ENCODE data around the gene DNAJB8. TPM values are rescaled to one million over a fixed set of nuclear protein-coding genes. Genes with fewer than 3 reads are reported as not detected.

DNAJB8 gene
- total RNA-seq, 1 experiment from 2014 or later = not detected

DNA sequence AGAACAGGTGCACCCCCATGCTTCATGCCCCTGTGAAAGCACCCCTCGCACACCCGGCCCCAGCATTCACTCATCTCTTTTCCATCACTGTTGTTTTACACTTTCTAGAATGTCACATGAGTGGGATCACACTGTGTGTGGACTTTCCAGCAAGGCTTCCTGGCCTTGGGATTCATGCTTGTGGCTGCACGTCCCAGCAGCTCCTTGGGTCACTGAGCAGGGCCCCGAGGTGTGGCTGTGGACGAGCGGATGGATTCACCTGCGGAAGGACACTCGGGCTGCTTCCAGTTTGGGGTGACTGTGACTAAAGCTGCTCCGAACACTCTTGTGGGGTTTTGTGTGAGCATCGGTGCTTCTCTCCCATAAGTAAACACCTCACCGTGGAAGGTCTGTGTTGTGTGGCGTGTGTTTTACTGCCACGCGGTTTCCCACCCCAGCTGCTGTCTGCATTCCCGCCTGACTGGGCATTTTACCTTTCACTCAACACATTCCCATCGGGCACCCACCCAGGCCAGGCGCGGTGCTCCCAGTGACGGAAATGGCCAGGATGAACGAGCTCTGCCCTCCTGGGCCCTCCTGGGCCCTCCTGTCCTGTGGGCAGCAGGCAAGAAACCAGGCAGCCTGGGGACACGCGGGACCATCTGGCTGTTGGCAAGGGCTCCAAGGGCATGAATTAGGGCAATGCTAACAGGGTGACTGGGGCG lies 41.4 kb downstream of the DNAJB8 start:
- peaks cover 20% of the 10 kb centered on the region; the same call in 1 of the 2 replicates for H3K4me1 ChIP-seq (ENCODE audit: insufficient read depth, low read length)
- no peaks in the 10 kb centered on the region for H3K36me3 ChIP-seq (ENCODE audit: low read depth, low read length)
- H3K4me3 ChIP-seq (ENCODE audit: low read length) = no peak overlapping the region
- TF ChIP-seq, protein P1, sequence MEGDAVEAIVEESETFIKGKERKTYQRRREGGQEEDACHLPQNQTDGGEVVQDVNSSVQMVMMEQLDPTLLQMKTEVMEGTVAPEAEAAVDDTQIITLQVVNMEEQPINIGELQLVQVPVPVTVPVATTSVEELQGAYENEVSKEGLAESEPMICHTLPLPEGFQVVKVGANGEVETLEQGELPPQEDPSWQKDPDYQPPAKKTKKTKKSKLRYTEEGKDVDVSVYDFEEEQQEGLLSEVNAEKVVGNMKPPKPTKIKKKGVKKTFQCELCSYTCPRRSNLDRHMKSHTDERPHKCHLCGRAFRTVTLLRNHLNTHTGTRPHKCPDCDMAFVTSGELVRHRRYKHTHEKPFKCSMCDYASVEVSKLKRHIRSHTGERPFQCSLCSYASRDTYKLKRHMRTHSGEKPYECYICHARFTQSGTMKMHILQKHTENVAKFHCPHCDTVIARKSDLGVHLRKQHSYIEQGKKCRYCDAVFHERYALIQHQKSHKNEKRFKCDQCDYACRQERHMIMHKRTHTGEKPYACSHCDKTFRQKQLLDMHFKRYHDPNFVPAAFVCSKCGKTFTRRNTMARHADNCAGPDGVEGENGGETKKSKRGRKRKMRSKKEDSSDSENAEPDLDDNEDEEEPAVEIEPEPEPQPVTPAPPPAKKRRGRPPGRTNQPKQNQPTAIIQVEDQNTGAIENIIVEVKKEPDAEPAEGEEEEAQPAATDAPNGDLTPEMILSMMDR (conservative IDR thresholded peaks at IDR 0.05; ENCODE audit: low read depth, low read length) = no peak
- TF ChIP-seq EZH2 (IDR thresholded peaks at IDR 0.05; ENCODE audit: low read length, unreplicated experiment) (no peak), EZH2phosphoT487 (IDR thresholded peaks at IDR 0.05; ENCODE audit: borderline replicate concordance, low read length) (no peak)
- no TSS peak for BruUV-seq (replicated peaks)
- H3F3A ChIP-seq (ENCODE audit: low read length, unreplicated experiment) = no peaks in the 10 kb centered on the region
- DNase-seq (no peak), ATAC-seq (no peak)
- no peak overlapping the region for H3K9ac ChIP-seq (ENCODE audit: low read length)
- H3K9me3 ChIP-seq (ENCODE audit: low read length) = no peaks in the 10 kb centered on the region
- intact Hi-C loops (cut with micrococcal nuclease) = loop anchor here (10.0 kb wide), 1 partner anchor 120 kb away; no protein-coding TSS in a partner anchor
- no peaks in the 10 kb centered on the region for H4K20me1 ChIP-seq (ENCODE audit: low read length)
- H3K27me3 ChIP-seq (ENCODE audit: low read length) = no peaks in the 10 kb centered on the region
- H3K4me2 ChIP-seq (ENCODE audit: low read length) = no peak overlapping the region
- peak overlapping the region; percentile 39 for H3K27ac ChIP-seq (ENCODE audit: low read length)
- ChIA-PET CTCF (interaction anchor here (0.6 to 0.7 kb wide), 4 partner anchors 41 to 687 kb away, joined by 4 to 7 read pairs (median 4); no protein-coding TSS in a partner anchor), POLR2A (ENCODE audit: unreplicated experiment) (no interaction called here)
- no peak overlapping the region for H2AFZ ChIP-seq (ENCODE audit: low read length)
- H3K79me2 ChIP-seq (ENCODE audit: low read length) = no peaks in the 10 kb centered on the region
- no peaks in the 10 kb centered on the region for H3K9me2 ChIP-seq (replicated peaks; ENCODE audit: low read length)

DNA sequence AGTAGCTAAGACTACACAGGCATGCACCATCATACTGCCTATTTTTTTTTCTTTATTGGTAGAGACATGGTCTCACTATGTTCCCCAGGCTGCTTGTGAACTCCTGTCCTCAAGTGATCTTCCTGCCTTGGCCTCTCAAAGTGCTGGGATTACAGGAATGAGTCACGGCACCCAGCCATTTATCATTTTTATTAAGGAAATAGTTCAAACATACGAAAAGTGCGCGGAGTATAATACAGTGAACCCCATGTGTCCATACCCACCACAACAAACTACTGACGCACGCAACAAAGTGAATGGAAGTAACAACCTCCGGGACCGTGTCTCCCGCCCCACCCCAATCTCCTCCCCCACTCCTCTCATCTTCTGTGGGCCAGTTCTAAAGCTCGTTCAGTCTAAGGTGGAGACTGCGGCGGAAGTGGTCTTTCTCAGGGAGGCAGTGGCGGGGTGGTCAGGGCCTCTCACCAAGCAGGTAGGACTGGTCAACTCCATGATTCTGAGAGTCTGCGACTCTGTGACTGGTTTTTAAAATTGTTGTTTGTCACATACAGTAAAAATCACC lies 42.1 kb downstream of the DNAJB8 start:
- H3F3A ChIP-seq (ENCODE audit: low read length, unreplicated experiment) = no peaks in the 10 kb centered on the region
- no peaks in the 10 kb centered on the region for H3K9me2 ChIP-seq (replicated peaks; ENCODE audit: low read length)
- no peaks in the 10 kb centered on the region for H4K20me1 ChIP-seq (ENCODE audit: low read length)
- no peaks in the 10 kb centered on the region for H3K36me3 ChIP-seq (ENCODE audit: low read depth, low read length)
- H3K9me3 ChIP-seq (ENCODE audit: low read length) = no peaks in the 10 kb centered on the region
- TF ChIP-seq, protein P1 (conservative IDR thresholded peaks at IDR 0.05; ENCODE audit: low read depth, low read length) = no peak
- no peak for TF ChIP-seq EZH2 (IDR thresholded peaks at IDR 0.05; ENCODE audit: low read length, unreplicated experiment)
- no peak for TF ChIP-seq EZH2phosphoT487 (IDR thresholded peaks at IDR 0.05; ENCODE audit: borderline replicate concordance, low read length)
- intact Hi-C loops (cut with micrococcal nuclease) = loop anchor here (10.0 kb wide), 1 partner anchor 120 kb away; no protein-coding TSS in a partner anchor
- H3K4me2 ChIP-seq (ENCODE audit: low read length) = no peak overlapping the region
- no TSS peak for BruUV-seq (replicated peaks)
- DNase-seq = peak; percentile 49
- H3K4me1 ChIP-seq (ENCODE audit: insufficient read depth, low read length) = peaks cover 20% of the 10 kb centered on the region; the same call in 1 of the 2 replicates
- H3K27me3 ChIP-seq (ENCODE audit: low read length) = no peaks in the 10 kb centered on the region
- POLR2A ChIA-PET (ENCODE audit: unreplicated experiment) = no interaction called here
- ATAC-seq = peak; percentile 18
- H3K27ac ChIP-seq (ENCODE audit: low read length) = peak overlapping the region; percentile 39
- H3K4me3 ChIP-seq (ENCODE audit: low read length) = no peak overlapping the region
- H2AFZ ChIP-seq (ENCODE audit: low read length) = no peak overlapping the region
- CTCF ChIA-PET = interaction anchor here (0.7 kb wide), 1 partner anchor 41 kb away, joined by 4 read pairs; no protein-coding TSS in a partner anchor
- no peaks in the 10 kb centered on the region for H3K79me2 ChIP-seq (ENCODE audit: low read length)
- H3K9ac ChIP-seq (ENCODE audit: low read length) = no peak overlapping the region

Data from PC-3 (cell line).